HUDEP-2 (cell line): Measurements from ENCODE around the gene TENM3.

ENCODE experiments used
- DNase-seq, 76 experiments: peaks; one replicate each; lab custom pipeline; 2025; ENCODE audit not compliant: unreplicated experiment in 76 of 76; lab: John Stamatoyannopoulos, UW

TENM3 gene

GRCh38 chr4:182847576-182848450, 604.6 kb downstream of the TENM3 start:
- DNase-seq: no peak

- DNase-seq: no peak
Observed at GRCh38 chr4:182848685-182849084, 605.5 kb downstream of the TENM3 start.
